NCI-H2107 (cell line): ENCODE measurements around the gene IGF2R.
A peak's percentile ranks its signal among the peaks of the same experiment; 100 is the strongest.
"Not testable (repeated sequence)": the region's sequence is repeated elsewhere in the genome, so short reads cannot be mapped to it uniquely, and the experiment has no call there.

Source experiments
- DNase-seq: peaks from one replicate; lab custom pipeline; 2025; lab: John Stamatoyannopoulos, UW

Gene IGF2R

DNA sequence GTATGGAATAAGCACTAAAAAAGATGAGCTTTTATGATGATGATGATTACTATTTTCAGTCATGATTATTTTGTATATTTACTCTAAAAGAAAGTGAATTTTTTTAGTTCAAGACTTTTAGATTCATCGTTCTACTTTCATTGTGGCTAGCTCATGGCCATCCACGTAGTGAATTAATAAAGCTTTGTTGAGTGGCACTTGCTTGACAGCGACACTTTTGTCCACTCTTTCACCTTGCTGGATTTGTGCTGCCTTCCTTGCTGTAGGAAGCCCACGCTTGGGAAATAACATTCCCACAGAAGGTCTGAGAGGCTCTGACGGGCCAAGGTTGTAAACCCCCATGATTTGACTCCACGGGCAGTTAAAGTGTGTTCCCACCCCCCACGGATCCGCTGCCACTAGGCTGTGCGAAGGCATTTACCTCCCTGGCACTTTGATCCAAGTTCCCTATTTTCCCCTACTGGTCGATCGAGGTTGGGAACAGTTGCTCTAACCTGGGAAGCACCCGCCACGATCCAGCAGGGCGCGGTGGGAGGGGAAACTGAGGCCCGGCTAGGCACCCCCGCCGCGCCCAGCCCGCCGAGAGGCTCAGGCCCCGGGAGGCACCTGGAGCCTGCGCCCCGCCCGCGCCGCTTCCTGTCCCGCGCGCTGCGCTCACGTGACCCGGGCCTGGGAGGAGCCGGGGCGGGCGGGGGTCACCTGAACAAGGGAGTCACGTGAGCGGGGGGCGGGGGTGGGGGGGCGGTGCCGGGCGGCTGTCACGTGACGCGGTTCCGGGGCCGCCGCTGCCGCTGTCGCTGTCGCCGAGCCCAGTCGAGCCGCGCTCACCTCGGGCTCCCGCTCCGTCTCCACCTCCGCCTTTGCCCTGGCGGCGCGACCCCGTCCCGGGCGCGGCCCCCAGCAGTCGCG lies at the start of gene IGF2R:
IGF2R (plus strand) TSS at position 788 of the 909 bp plus-strand sequence. CDS start 165 bp downstream, outside the sequence.
- DNase-seq: peak; percentile 80

DNA sequence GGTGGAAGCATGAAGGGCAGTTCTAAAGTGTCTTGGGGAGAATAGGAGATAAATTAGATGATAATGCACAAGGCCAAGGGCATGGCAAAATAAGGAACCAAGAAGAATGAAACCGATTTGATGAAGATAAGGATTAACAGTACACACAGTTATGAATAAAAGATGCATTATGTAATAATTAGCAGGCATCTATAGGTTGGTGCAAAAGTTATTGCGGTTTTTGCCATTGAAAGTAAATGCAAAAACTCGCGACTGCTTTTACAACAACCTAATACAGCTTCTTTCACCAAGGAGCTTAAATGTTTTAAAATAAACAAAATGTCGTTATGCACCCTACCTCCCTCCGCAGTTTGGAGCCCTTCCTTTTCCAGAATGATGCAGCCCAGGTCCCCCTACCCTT lies 49.1 kb upstream of the IGF2R start:
- DNase-seq: no peak

DNA sequence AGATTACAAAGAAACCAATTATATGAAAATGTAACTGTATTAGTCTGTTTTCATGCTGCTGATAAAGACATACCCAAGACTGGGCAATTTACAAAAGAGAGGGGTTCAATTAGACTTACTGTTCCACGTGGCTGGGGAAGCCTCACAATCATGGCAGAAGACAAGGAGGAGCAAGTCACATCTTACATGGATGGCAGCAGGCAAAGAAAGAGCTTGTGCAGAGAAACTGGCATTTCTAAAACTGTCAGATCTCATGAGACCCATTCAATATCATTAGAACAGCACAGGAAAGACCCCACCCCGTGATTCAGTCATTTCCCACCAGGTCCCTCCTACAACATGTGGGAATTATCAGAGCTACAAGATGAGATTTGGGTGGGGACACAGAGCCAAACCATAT lies 44.7 kb upstream of the IGF2R start:
- DNase-seq: not testable (repeated sequence)

GRCh38 chr6:159926542-159927203 lies 42.2 kb upstream of the IGF2R start:
- DNase-seq: no peak

DNA sequence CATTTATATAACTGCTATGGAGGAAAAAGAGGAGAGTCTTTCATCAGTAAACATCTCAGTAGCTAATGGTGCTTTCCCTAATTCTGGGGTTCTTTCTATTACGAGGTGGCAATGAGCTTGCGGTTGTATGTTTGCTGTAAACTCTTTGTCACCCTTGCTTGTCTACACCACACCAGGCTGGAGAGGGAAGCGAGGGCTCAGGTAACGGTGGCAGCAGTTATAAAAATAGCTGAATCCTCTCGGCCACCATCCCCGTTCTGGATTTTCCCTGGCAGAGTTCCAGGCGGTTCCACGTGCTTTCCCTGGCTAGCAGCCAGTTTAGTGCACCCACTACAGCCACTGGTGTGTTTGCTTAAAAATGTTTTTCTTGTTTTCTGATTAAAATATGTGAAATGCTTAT lies 39.1 kb upstream of the IGF2R start:
- peak; percentile 67 for DNase-seq

DNA sequence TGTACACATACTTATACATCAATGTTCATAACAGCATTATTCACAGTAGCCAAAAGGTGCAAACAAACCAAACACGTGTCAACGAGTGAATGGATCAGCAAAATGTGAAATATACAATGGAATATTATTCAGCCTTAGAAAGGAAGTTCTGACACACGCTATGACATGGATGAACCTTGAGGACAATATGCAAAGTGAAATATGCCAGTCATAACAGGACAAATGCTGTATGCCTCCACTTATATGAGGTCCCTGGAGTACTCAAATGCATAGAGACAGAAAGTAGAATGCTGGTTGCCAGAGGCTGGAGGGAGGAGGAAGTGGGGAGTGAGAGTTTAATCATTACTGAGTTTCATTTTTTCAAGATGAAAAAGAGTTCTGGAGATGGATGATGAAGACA lies 37.8 kb upstream of the IGF2R start:
- no peak for DNase-seq

DNA sequence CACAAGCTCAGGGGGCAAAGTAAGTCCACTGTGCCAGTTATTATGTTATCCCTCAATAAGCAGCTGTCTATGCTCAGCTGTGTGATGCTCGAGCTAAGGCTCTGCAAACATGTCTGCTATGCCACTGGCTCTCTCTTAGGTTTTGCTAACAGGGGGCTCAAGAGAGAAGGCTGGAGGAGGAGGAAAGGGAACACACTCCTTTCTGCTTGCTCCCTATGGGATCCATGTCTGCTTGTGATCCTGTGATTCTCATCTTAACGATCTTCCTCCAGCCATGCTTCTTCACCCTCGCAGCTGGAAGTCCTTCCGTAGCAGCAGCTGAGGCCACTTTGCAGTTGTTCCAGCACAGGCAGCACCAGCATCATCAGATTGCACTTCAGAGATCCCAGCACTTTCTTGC lies 37.0 kb upstream of the IGF2R start:
- no peak for DNase-seq

DNA sequence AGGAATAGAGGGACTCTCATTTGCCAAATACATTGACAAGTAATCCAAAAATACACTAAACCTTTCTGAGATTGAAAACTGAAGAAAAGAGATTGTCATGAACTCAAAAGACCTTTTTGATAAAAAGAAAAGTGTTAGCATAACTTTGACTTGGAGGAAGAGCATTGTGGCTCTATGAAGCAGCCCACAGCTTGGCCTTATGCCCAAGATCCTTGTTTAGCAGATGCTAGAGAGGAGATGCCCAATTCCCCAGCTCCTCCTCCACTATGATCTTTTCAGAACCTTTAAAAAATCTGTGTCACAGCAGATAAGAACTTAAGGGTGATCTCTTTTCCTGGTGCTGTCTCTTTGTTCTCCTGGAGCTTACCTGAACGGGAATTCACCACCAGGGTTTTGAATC lies 35.8 kb upstream of the IGF2R start:
- DNase-seq: no peak

DNA sequence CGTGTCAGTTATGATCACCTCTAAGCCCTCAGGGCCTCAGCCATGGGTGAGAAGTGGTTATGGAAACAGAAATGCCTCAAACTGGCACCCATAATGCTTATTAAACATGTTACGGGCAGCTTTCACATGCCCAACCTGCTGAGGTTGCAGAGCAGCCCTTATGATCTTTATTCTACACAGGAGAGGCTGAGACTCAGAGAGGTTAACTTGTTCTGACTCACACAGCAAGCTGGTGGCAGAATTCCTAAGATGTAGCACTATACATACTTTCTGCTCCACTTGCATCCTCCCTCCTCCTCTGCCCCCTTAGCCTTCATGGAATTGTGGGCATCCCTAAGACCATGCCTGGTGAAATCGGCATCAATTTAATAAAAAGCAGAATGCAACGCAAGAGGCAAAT lies 34.7 kb upstream of the IGF2R start:
- no peak for DNase-seq

GRCh38 chr6:159935065-159935464 lies 33.8 kb upstream of the IGF2R start:
- DNase-seq: no peak

- DNase-seq: no peak
Measured at GRCh38 chr6:159935633-159936032, 33.2 kb upstream of the IGF2R start.

GRCh38 chr6:159939591-159940016 lies 29.3 kb upstream of the IGF2R start:
- no peak for DNase-seq

GRCh38 chr6:159941286-159942113 lies 27.4 kb upstream of the IGF2R start:
- peak; percentile 20 for DNase-seq

- DNase-seq: no peak
Measured at GRCh38 chr6:159943101-159943632, 25.7 kb upstream of the IGF2R start.

DNA sequence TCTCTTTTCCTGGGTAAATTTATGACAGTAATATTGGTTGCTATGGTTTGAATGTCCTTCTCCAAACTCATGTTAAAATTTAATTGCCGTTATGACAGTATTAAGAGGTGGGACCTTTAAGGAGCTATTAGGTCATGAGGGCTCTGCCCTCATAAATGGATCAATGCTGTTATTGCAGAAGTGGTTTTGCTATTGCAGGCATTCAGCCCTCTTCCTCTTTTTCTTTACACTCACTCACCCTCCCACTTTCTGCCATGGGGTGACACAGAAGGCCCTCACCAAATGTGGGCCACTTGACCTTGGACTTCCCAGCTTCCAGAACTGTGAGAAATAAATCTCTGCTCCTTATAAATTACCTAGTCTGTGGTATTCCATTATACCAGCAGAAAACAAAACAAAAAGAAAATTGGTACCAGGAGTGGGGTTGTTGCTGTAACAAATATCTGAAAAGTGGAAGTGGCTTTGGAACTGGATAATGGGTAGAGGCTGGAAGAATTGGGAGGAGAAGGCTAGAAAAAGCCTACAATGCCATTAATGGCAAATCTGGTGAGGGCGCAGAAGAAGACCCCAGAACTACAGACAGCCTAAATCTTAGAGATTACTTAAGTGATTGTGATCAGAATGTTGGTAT lies 24.8 kb upstream of the IGF2R start:
- DNase-seq: no peak

DNA sequence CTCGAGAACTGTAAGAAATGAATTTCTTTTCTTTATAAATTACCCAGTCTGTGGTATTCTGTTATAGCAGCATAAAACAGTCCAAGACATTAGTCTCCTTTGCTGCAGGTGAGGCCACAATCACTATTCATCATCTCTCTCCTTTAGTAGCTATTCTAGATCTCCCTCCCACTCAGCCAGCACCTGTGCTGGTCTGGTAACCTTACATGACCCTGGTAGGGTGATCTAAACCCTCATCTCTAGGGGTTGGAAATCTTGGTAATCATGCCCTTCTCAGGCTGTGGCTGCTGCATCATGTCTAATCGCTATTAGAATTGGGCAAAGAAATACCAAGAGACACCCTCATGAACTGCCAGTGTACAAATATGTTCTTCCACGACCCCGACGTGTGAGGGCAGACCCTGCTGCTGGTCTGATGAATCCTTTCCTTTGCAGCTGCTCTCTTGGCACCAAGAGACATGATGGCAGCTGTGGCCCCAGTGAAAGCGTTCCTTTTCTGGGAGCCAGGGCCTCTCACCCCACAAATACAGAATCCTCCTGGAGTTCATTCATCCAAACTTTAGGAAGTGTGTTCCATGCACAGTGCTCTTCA lies 23.0 kb upstream of the IGF2R start:
- DNase-seq: no peak

GRCh38 chr6:159946912-159947311 lies 22.0 kb upstream of the IGF2R start:
- no peak for DNase-seq

GRCh38 chr6:159948199-159948598 lies 20.7 kb upstream of the IGF2R start:
- no peak for DNase-seq

DNA sequence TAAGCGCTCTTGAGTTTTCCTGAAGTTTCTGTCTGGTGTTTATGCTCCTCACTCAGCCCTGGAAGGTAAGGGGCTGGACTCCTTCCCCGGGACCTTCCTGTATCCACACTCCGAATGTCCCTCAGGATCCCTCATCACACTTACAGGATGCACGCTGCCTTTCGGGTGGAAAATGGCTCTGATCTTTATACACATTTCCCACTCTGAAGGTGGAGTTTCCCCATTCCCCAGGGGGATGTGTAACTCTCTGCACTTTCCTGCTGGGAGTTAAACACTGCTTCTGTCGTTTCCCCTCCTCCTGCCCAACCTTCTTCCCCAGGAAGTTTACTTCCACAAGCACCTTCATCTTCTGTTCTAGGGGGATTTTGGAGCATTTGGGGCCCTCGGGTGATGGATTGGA lies 17.1 kb upstream of the IGF2R start:
- DNase-seq: no peak

- no peak for DNase-seq
Measured at GRCh38 chr6:159952289-159953005, 16.4 kb upstream of the IGF2R start.
